Gastrocnemius medialis (tissue), 4 donors: ENCODE data around the gene TTLL3. TPM values are rescaled to one million over a fixed set of nuclear protein-coding genes. Genes with fewer than 3 reads are reported as not detected.
"Not testable (repeated sequence)": the region's sequence is repeated elsewhere in the genome, so short reads cannot be mapped to it uniquely, and the experiment has no call there.

ENCODE experiments used
- ATAC-seq, 2 donors: fragments of 150-250 bp; one replicate each; pipeline ENCODE4 v1.9.1; 2016
- DNase-seq, 2 donors: peaks; one replicate each; pipeline ENCODE4 v3.0.0-alpha.2; 2019
- H3K27ac ChIP-seq, 4 donors: fragments of 200-600 bp; sonication (generic); 1 replicate in 1 of 4; 2 replicates in 3 of 4; pipeline ENCODE4 v1.5.1; 2016 to 2018; ENCODE audit warnings: mild to moderate bottlenecking in 2 of 4, moderate library complexity in 1 of 4
- H3K27me3 ChIP-seq, 3 donors: fragments of 200-600 bp; sonication (generic) in 2 of 3; 1 replicate in 1 of 3; 2 replicates in 2 of 3; pipeline versions ENCODE4 v1.5.1 to v1.6.0; 2016 to 2019; ENCODE audit warnings: mild to moderate bottlenecking in 1 of 3, moderate library complexity in 1 of 3
- H3K36me3 ChIP-seq, 2 donors: fragments of 200-600 bp; sonication (generic) in 1 of 2; one replicate each; pipeline ENCODE4 v1.5.1; 2017 to 2018
- H3K4me1 ChIP-seq, 2 donors: fragments of 200-600 bp; sonication (generic) in 1 of 2; one replicate each; pipeline ENCODE4 v1.5.1; 2016 to 2017; ENCODE audit warnings: mild to moderate bottlenecking in 2 of 2
- H3K4me3 ChIP-seq, 4 donors: fragments of 200-600 bp; sonication (generic) in 3 of 4; 1 replicate in 1 of 4; 2 replicates in 3 of 4; pipeline ENCODE4 v1.5.1; 2016 to 2019; ENCODE audit warnings: mild to moderate bottlenecking in 2 of 4
- H3K9me3 ChIP-seq, 3 donors: fragments of 200-600 bp; sonication (generic) in 2 of 3; 1 replicate in 1 of 3; 2 replicates in 2 of 3; pipeline ENCODE4 v1.5.1; 2016 to 2019
- POLR2A ChIP-seq, 2 donors: fragments of 450-650 bp; IDR thresholded peaks; one replicate each; pipeline ENCODE4 v1.6.1; 2017; ENCODE audit warnings: antibody characterized with exemption in 2 of 2, mild to moderate bottlenecking in 2 of 2, moderate library complexity in 2 of 2
- in situ Hi-C, 4 donors: fragments of 200-750 bp; cut with MboI; loops; one replicate each; pipeline versions ENCODE4 v1.15.0 to v1.8.0; 2017; ENCODE audit warnings: low sequenced_read_pairs in 4 of 4
- intact Hi-C: fragments of 100-400 bp; cut with DNase I; formaldehyde crosslinking; loops from one replicate; pipeline ENCODE4 v1.15.1; 2023; ENCODE audit warnings: low total_unique reads
- total RNA-seq, 4 donors: library from RNA; depleted of rRNA; stranded (reverse); fragments of >200 nt; gene quantifications; one replicate each; pipeline versions ENCODE4 v1.1.0 to v1.2.3, GENCODE V29; 2016
- TF ChIP-seq, protein P1 (sequence below), 5 experiments: fragments of 450-650 bp in 3 of 5; fragments of 200-600 bp in 2 of 5; sonication (generic) in 2 of 5; IDR thresholded peaks in 4 of 5; conservative IDR thresholded peaks in 1 of 5; 1 replicate in 4 of 5; 2 replicates in 1 of 5; pipeline ENCODE4 v1.5.1; 2016 to 2019; ENCODE audit warnings: antibody characterized with exemption in 5 of 5, mild to moderate bottlenecking in 3 of 5, moderate library complexity in 3 of 5

TTLL3 gene
- total RNA-seq, 4 donors from 2014 or later, result 3.2 to 17.6 (median 8.5) TPM

DNA sequence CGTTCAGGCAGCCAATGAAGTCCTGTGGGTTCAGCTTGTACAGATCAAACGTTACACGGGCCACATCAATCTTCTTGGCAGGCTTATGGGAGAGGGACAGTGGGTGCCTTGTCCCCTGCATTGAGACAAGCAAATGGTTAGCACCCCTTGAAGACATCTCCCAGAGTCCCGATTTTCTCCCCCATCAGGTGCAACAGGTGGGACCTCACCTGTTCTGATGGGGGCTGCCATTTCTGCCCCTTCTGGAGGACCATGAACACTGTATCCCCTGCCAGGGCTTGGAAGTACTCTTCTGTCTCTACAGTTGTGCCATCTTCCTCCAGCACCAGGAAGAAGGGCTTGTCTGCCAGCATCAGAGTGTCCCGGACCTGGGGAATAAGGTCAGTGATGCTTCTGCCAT lies 59.9 kb downstream of the TTLL3 start:
- in situ Hi-C loops, result no loop called here
- no peaks in the 10 kb centered on the region for H3K27me3 ChIP-seq
- intact Hi-C loops, result no loop called here
- H3K36me3 ChIP-seq, result no peaks in the 10 kb centered on the region
- no peak for TF ChIP-seq POLR2A (IDR thresholded peaks at IDR 0.05)
- TF ChIP-seq, protein P1, sequence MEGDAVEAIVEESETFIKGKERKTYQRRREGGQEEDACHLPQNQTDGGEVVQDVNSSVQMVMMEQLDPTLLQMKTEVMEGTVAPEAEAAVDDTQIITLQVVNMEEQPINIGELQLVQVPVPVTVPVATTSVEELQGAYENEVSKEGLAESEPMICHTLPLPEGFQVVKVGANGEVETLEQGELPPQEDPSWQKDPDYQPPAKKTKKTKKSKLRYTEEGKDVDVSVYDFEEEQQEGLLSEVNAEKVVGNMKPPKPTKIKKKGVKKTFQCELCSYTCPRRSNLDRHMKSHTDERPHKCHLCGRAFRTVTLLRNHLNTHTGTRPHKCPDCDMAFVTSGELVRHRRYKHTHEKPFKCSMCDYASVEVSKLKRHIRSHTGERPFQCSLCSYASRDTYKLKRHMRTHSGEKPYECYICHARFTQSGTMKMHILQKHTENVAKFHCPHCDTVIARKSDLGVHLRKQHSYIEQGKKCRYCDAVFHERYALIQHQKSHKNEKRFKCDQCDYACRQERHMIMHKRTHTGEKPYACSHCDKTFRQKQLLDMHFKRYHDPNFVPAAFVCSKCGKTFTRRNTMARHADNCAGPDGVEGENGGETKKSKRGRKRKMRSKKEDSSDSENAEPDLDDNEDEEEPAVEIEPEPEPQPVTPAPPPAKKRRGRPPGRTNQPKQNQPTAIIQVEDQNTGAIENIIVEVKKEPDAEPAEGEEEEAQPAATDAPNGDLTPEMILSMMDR (IDR thresholded peaks at IDR 0.05 in 4 of 5, conservative IDR thresholded peaks at IDR 0.05 in 1 of 5), result no peak
- H3K4me1 ChIP-seq, result no peaks in the 10 kb centered on the region
- no peak overlapping the region for H3K27ac ChIP-seq
- H3K4me3 ChIP-seq, result no peak overlapping the region
- DNase-seq, result no peak
- H3K9me3 ChIP-seq, result no peaks in the 10 kb centered on the region
- no peak for ATAC-seq

- intact Hi-C loops, result no loop called here
- TF ChIP-seq, protein P1 (IDR thresholded peaks at IDR 0.05 in 4 of 5, conservative IDR thresholded peaks at IDR 0.05 in 1 of 5), result no peak
- TF ChIP-seq POLR2A (IDR thresholded peaks at IDR 0.05), result no peak
- DNase-seq (no peak), ATAC-seq (no peak)
- Histone ChIP-seq H3K27ac (no peak overlapping the region), H3K36me3 (no peaks in the 10 kb centered on the region), H3K27me3 (no peaks in the 10 kb centered on the region), H3K4me3 (no peak overlapping the region), H3K4me1 (peaks cover 5 to 7% of the 10 kb centered on the region in 2 donors), H3K9me3 (no peaks in the 10 kb centered on the region)
- in situ Hi-C loops, result no loop called here
These were observed 60.9 kb downstream of the TTLL3 start for GRCh38 chr3:9870978-9871377.

DNA sequence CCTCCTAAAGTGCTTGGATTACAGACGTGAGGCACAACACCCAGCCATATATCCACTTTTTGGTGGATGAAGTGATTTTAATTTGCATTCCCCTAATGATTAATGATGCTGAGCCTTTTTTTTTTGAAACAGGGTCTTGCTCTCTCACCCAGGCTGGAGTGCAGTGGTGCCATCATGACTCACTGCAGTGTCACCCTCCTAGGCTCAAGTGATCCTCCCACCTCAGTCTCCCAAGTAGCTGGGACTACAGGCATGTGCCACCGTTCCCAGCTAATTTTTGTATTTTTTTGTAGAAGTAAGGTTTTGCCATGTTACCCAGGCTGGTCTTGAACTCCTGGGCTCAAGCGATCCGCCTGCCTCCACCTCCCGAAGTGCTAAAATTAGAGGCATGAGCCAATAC lies 62.0 kb downstream of the TTLL3 start:
- H3K27ac ChIP-seq, H3K4me1 ChIP-seq, in situ Hi-C loops, DNase-seq, H3K4me3 ChIP-seq, H3K9me3 ChIP-seq, H3K36me3 ChIP-seq, H3K27me3 ChIP-seq, intact Hi-C loops, ATAC-seq: not testable (repeated sequence)

GRCh38 chr3:9875448-9875847 lies 65.4 kb downstream of the TTLL3 start:
- Histone ChIP-seq H3K27ac (peak overlapping the region in 1 of 4 donors; percentile 4), H3K4me1 (peaks cover 5 to 7% of the 10 kb centered on the region in 2 donors), H3K9me3 (no peaks in the 10 kb centered on the region), H3K36me3 (no peaks in the 10 kb centered on the region), H3K27me3 (no peaks in the 10 kb centered on the region), H3K4me3 (no peak overlapping the region)
- DNase-seq, result no peak
- peak in 1 of 2 donors; percentile 63 for ATAC-seq
- no peak for TF ChIP-seq POLR2A (IDR thresholded peaks at IDR 0.05)
- TF ChIP-seq, protein P1 (IDR thresholded peaks at IDR 0.05 in 4 of 5, conservative IDR thresholded peaks at IDR 0.05 in 1 of 5), result no peak
- in situ Hi-C loops, result no loop called here
- intact Hi-C loops, result no loop called here

GRCh38 chr3:9876255-9876654 lies 66.2 kb downstream of the TTLL3 start:
- ATAC-seq, H3K27ac ChIP-seq, H3K9me3 ChIP-seq, H3K4me3 ChIP-seq, H3K4me1 ChIP-seq, DNase-seq, H3K27me3 ChIP-seq, intact Hi-C loops, H3K36me3 ChIP-seq, in situ Hi-C loops: not testable (repeated sequence)

- H3K4me1 ChIP-seq, result peaks cover 5 to 7% of the 10 kb centered on the region in 2 donors
- no peaks in the 10 kb centered on the region for H3K36me3 ChIP-seq
- in situ Hi-C loops (no loop called here), intact Hi-C loops (no loop called here)
- H3K9me3 ChIP-seq, result no peaks in the 10 kb centered on the region
- no peak for TF ChIP-seq POLR2A (IDR thresholded peaks at IDR 0.05)
- TF ChIP-seq, protein P1 (IDR thresholded peaks at IDR 0.05 in 4 of 5, conservative IDR thresholded peaks at IDR 0.05 in 1 of 5), result no peak
- H3K27me3 ChIP-seq, result no peaks in the 10 kb centered on the region
- no peak overlapping the region for H3K27ac ChIP-seq
- no peak overlapping the region for H3K4me3 ChIP-seq
- ATAC-seq (no peak), DNase-seq (no peak)
These were observed 66.9 kb downstream of the TTLL3 start for GRCh38 chr3:9876991-9877390.
